Measurements from ENCODE around the gene TP53.
A peak's percentile ranks its signal among the peaks of the same experiment; 100 is the strongest.

The TP53 gene

DNA sequence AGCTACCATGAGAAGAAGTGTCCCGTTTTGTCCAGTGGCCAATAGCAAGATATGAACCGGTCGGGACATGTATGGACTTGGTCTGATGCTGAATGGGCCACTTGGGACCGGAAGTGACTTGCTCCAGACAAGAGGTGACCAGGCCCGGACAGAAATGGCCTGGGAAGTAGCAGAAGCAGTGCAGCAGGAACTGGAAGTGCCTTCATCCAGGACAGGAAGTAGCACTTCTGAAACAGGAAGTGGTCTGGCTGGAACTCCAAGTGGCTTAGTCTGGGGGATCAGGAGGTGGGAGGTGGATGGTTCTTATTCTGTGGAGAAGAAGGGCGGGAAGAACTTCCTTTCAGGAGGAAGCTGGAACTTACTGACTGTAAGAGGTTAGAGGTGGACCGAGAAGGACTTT lies 23.0 kb upstream of the TP53 start (continued):
- TF ChIP-seq, protein P1, sequence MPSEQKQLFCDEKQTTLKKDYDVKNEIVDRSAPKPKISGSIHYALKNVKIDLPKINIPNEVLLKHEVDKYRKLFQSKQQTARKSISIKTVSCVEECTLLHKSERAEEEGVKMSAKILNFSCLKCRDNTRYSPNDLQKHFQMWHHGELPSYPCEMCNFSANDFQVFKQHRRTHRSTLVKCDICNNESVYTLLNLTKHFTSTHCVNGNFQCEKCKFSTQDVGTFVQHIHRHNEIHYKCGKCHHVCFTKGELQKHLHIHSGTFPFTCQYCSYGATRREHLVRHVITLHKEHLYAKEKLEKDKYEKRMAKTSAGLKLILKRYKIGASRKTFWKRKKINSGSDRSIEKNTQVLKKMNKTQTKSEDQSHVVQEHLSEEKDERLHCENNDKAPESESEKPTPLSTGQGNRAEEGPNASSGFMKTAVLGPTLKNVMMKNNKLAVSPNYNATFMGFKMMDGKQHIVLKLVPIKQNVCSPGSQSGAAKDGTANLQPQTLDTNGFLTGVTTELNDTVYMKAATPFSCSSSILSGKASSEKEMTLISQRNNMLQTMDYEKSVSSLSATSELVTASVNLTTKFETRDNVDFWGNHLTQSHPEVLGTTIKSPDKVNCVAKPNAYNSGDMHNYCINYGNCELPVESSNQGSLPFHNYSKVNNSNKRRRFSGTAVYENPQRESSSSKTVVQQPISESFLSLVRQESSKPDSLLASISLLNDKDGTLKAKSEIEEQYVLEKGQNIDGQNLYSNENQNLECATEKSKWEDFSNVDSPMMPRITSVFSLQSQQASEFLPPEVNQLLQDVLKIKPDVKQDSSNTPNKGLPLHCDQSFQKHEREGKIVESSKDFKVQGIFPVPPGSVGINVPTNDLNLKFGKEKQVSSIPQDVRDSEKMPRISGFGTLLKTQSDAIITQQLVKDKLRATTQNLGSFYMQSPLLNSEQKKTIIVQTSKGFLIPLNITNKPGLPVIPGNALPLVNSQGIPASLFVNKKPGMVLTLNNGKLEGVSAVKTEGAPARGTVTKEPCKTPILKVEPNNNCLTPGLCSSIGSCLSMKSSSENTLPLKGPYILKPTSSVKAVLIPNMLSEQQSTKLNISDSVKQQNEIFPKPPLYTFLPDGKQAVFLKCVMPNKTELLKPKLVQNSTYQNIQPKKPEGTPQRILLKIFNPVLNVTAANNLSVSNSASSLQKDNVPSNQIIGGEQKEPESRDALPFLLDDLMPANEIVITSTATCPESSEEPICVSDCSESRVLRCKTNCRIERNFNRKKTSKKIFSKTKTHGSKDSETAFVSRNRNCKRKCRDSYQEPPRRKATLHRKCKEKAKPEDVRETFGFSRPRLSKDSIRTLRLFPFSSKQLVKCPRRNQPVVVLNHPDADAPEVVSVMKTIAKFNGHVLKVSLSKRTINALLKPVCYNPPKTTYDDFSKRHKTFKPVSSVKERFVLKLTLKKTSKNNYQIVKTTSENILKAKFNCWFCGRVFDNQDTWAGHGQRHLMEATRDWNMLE (tag by site-specific recombination; conservative IDR thresholded peaks at IDR 0.05; ENCODE audit: low read depth) = peak; percentile 52; the same call in 1 of the 2 replicates
- no peak for TF ChIP-seq ZIC2 (tag by site-specific recombination; IDR thresholded peaks at IDR 0.05)

DNA sequence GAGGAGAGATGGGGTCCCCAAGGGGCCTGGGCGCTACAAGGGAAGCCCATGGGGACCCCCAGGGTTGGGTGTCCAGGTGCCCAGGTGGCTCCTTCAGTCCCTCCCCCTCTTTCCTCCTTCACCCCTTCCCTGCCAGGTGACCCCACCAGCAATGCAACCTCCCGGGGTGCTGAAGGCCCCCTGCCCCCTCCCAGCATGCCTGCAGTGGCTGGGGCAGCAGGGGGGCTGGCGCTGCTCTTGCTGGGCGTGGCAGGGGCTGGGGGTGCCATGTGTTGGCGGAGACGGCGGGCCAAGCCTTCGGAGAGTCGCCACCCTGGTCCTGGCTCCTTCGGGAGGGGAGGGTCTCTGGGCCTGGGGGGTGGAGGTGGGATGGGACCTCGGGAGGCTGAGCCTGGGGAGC lies 21.7 kb upstream of the TP53 start:
- Histone ChIP-seq H3K4me3 (ENCODE audit: low read depth, low read length) (no peak overlapping the region), H3K9me3 (ENCODE audit: control insufficient read depth, insufficient read depth, low read depth, low read length) (no peaks in the 10 kb centered on the region), H3K4me1 (ENCODE audit: control insufficient read depth, insufficient read depth, low read length) (peaks cover 9% of the 10 kb centered on the region; the same call in 1 of the 2 replicates), H3K36me3 (ENCODE audit: control insufficient read depth in 2 of 2, insufficient read depth in 1 of 2, low read length in 2 of 2) (no peaks in the 10 kb centered on the region), H3K27ac (ENCODE audit: extremely low read depth, low read depth, low read length) (no peak overlapping the region)
- 0 out of 2 replicates have a peak, but pooled peaks have one; percentile 22 for TF ChIP-seq GLIS2 (tag by site-specific recombination; IDR thresholded peaks at IDR 0.05)
- TF ChIP-seq GLIS1 (tag by site-specific recombination; IDR thresholded peaks at IDR 0.05) = peak; percentile 11; the same call in 1 of the 2 replicates
- TF ChIP-seq ZIC2 (tag by site-specific recombination; IDR thresholded peaks at IDR 0.05) = peak; percentile 48
- no peak for TF ChIP-seq ZNF184 (tag by site-specific recombination; IDR thresholded peaks at IDR 0.05)
- POLR2A ChIA-PET = no interaction called here
- CTCF ChIA-PET = no interaction called here

DNA sequence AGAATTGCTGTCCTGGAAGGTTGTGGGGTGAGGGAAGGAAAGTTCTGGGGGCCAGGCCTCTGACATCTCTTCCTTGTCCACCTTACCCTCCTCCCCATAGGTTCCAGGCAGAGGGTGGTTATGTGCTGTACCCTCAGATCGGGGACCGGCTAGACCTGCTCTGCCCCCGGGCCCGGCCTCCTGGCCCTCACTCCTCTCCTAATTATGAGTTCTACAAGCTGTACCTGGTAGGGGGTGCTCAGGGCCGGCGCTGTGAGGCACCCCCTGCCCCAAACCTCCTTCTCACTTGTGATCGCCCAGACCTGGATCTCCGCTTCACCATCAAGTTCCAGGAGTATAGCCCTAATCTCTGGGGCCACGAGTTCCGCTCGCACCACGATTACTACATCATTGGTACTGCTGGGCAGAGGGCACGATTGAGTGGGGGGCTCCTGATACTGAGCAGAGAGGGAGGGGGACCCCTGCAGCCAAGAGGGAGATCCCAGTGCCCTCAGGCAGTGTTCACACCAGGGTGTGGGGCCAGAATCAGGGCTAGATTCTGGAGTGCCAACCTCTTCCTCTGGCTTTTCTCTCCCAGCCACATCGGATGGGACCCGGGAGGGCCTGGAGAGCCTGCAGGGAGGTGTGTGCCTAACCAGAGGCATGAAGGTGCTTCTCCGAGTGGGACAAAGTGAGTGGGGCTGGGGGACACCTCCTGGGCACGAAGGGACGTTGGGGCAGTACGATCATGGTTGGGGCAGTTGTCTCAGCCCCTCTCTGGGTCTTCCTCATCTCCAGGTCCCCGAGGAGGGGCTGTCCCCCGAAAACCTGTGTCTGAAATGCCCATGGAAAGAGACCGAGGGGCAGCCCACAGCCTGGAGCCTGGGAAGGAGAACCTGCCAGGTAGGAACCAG lies 20.8 kb upstream of the TP53 start:
- TF ChIP-seq ZNF292 (tag by site-specific recombination; IDR thresholded peaks at IDR 0.05; ENCODE audit: borderline replicate concordance, low read depth) (no peak), ZNF529 (tag by site-specific recombination; IDR thresholded peaks at IDR 0.05; ENCODE audit: insufficient replicate concordance) (no peak), HOXD13 (CRISPR knock-in tag; IDR thresholded peaks at IDR 0.05; ENCODE audit: borderline replicate concordance) (no peak), ZNF510 (tag by site-specific recombination; IDR thresholded peaks at IDR 0.05; ENCODE audit: insufficient replicate concordance) (no peak), ZNF10 (tag by site-specific recombination; IDR thresholded peaks at IDR 0.05) (peak; percentile 67)
- TF ChIP-seq, protein P2, sequence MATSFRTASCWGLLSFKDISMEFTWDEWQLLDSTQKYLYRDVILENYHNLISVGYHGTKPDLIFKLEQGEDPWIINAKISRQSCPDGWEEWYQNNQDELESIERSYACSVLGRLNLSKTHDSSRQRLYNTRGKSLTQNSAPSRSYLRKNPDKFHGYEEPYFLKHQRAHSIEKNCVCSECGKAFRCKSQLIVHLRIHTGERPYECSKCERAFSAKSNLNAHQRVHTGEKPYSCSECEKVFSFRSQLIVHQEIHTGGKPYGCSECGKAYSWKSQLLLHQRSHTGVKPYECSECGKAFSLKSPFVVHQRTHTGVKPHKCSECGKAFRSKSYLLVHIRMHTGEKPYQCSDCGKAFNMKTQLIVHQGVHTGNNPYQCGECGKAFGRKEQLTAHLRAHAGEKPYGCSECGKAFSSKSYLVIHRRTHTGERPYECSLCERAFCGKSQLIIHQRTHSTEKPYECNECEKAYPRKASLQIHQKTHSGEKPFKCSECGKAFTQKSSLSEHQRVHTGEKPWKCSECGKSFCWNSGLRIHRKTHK (tag by site-specific recombination; IDR thresholded peaks at IDR 0.05) = no peak
- TF ChIP-seq, protein P3, sequence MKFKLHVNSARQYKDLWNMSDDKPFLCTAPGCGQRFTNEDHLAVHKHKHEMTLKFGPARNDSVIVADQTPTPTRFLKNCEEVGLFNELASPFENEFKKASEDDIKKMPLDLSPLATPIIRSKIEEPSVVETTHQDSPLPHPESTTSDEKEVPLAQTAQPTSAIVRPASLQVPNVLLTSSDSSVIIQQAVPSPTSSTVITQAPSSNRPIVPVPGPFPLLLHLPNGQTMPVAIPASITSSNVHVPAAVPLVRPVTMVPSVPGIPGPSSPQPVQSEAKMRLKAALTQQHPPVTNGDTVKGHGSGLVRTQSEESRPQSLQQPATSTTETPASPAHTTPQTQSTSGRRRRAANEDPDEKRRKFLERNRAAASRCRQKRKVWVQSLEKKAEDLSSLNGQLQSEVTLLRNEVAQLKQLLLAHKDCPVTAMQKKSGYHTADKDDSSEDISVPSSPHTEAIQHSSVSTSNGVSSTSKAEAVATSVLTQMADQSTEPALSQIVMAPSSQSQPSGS (tag by site-specific recombination; IDR thresholded peaks at IDR 0.05; ENCODE audit: low read depth) = no peak
- H3K9me3 ChIP-seq (ENCODE audit: control insufficient read depth, insufficient read depth, low read depth, low read length) = no peaks in the 10 kb centered on the region
- ChIA-PET POLR2A (interaction anchor here (7.9 kb wide), 1 partner anchor 20 kb away, joined by 111 read pairs; the partner anchor contains the start of genes TP53 and WRAP53), CTCF (interaction anchor here (6.0 to 7.3 kb wide), 2 partner anchors 9 to 19 kb away, joined by 45 to 49 read pairs; partner anchors contain the start of genes DNAH2, TP53 and WRAP53)
- H3K27ac ChIP-seq (ENCODE audit: extremely low read depth, low read depth, low read length) = no peak overlapping the region
- H3K4me3 ChIP-seq (ENCODE audit: low read depth, low read length) = no peak overlapping the region
- H3K36me3 ChIP-seq (ENCODE audit: control insufficient read depth in 2 of 2, insufficient read depth in 1 of 2, low read length in 2 of 2) = peaks cover 0 to under 1% of the 10 kb centered on the region in 2 experiments; a peak in 1 of 3 replicates
- H3K4me1 ChIP-seq (ENCODE audit: control insufficient read depth, insufficient read depth, low read length) = peaks cover 14% of the 10 kb centered on the region; the same call in 1 of the 2 replicates
